Adrenal gland (tissue), 12 donors: ENCODE results near the gene CD53. TPM values are rescaled to one million over a fixed set of nuclear protein-coding genes. Genes with fewer than 3 reads are reported as not detected.

ENCODE experiments used
- DNase-seq, 7 donors: peaks; one replicate each; pipeline ENCODE4 v3.0.0-alpha.2; 2019 to 2020
- H3K27ac ChIP-seq, 5 donors: fragments of 200-600 bp; sonication (generic) in 4 of 5; 1 replicate in 3 of 5; 2 replicates in 2 of 5; pipeline versions ENCODE4 v1.5.1 to v1.8.0; 2016 to 2020; ENCODE audit warnings: mild to moderate bottlenecking in 1 of 5
- H3K27me3 ChIP-seq: fragments of 200-600 bp; 2 replicates; pipeline ENCODE4 v1.8.0; 2021
- H3K36me3 ChIP-seq, 2 donors: fragments of 200-600 bp; replicated peaks in 1 of 2; 1 replicate in 1 of 2; 2 replicates in 1 of 2; pipeline versions ENCODE4 v1.5.1 to v1.8.0; 2018 to 2022
- H3K4me1 ChIP-seq, 2 donors: fragments of 200-600 bp; replicated peaks in 1 of 2; 1 replicate in 1 of 2; 2 replicates in 1 of 2; pipeline versions ENCODE4 v1.5.1 to v1.8.0; 2018 to 2021
- H3K4me3 ChIP-seq, 4 donors: fragments of 200-600 bp; sonication (generic) in 3 of 4; one replicate each; pipeline ENCODE4 v1.5.1; 2016 to 2018
- H3K9me3 ChIP-seq, 3 donors: fragments of 200-600 bp; sonication (generic) in 1 of 3; replicated peaks in 1 of 3; 1 replicate in 2 of 3; 2 replicates in 1 of 3; pipeline versions ENCODE4 v1.5.1 to v1.8.0; 2016 to 2021
- POLR2A ChIP-seq, 2 donors: fragments of 450-650 bp; IDR thresholded peaks; one replicate each; pipeline ENCODE4 v1.6.1; 2017; ENCODE audit warnings: antibody characterized with exemption in 2 of 2, mild to moderate bottlenecking in 2 of 2, moderate library complexity in 1 of 2
- WGBS, 4 donors: extraction: QIAGEN DNeasy Blood & Tissue Kit in 2 of 4; methylation state at CpG; one replicate each; pipeline versions ENCODE4 v1.1.5 to v1.1.7; 2013 to 2017; 5-methylcytosine and 5-hydroxymethylcytosine counted together
- intact Hi-C, 2 donors: fragments of 100-400 bp; cut with DNase I; formaldehyde crosslinking; loops; one replicate each; pipeline versions ENCODE4 v1.14.1 to v1.15.0; 2022 to 2023
- polyA plus RNA-seq, 3 donors: library from polyadenylated mRNA; stranded (reverse); fragments of 200-250 nt in 2 of 3; fragments of 350-450 nt in 1 of 3; fragmentation: Illumina TruSeq in 1 of 3; extraction: RNeasy Lipid Tissue Mini Kit (QIAGEN cat#74804) in 1 of 3; gene quantifications; one replicate each; pipeline ENCODE4 v1.2.3, GENCODE V29; 2013 to 2014
- total RNA-seq, 9 donors: library from RNA; depleted of rRNA in 4 of 9; stranded (reverse); fragments of >200 nt in 4 of 9; fragments of 120-200 nt in 1 of 9; fragmentation: NEBNext Ultra II Directional in 1 of 9; extraction: Animal tissue kit (Norgen Biotek cat#: 25700) in 1 of 9; gene quantifications; one replicate each; pipeline versions ENCODE4 v1.1.0 to v1.2.4, GENCODE V29; 2013 to 2023
- TF ChIP-seq, protein P1 (sequence below), 6 experiments: fragments of 450-650 bp in 4 of 6; fragments of 200-600 bp in 2 of 6; sonication (generic) in 1 of 6; IDR thresholded peaks; 1 replicate in 5 of 6; 2 replicates in 1 of 6; pipeline versions ENCODE4 v1.5.1 to v1.8.0; 2016 to 2021; ENCODE audit warnings: antibody characterized with exemption in 6 of 6, mild to moderate bottlenecking in 2 of 6, moderate library complexity in 1 of 6
- donor health status: healthy with polysubstance abuse.
- donor health status: Bipolar disorder and iron deficiency.
- donor health status: DM: yes; HTN: yes; CAD: no.
- donor health status: DM: no; HTN: no; CAD: no.
- donor health status: DM: no; HTN: no; CAD: no.
- donor health status: DM: yes; HTN: yes; CAD: no.

CD53 gene
- total and polyA plus RNA-seq, 12 donors = 6.8 to 99.1 (median 37.9) TPM

DNA sequence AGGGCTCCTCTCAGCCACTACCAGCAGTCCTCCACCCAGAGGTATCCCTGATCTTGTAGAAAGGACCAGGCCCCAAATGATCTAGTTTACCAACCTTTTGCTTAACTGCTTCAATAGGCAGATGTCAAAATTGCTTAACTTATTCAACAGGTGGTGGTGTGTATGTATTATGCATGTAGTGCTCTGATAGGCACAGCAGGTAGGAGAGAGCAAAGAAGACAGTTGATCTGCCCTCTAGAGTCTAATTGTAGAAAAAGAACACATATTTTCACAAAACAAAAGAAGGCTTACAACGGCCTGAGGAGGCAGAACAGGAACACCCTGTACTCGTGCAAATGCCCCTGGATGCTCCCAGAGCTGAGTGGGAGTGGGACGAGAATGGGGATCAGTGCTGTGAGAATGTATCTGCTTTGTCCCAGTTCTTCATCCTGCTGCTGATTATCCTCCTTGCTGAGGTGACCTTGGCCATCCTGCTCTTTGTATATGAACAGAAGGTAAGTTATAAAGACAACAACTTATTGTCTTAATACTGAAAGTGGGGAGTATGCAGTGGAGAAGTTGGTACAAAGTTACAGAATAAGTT lies 21.1 kb downstream of the CD53 start:
- no peaks in the 10 kb centered on the region for H3K9me3 ChIP-seq
- TF ChIP-seq, protein P1, sequence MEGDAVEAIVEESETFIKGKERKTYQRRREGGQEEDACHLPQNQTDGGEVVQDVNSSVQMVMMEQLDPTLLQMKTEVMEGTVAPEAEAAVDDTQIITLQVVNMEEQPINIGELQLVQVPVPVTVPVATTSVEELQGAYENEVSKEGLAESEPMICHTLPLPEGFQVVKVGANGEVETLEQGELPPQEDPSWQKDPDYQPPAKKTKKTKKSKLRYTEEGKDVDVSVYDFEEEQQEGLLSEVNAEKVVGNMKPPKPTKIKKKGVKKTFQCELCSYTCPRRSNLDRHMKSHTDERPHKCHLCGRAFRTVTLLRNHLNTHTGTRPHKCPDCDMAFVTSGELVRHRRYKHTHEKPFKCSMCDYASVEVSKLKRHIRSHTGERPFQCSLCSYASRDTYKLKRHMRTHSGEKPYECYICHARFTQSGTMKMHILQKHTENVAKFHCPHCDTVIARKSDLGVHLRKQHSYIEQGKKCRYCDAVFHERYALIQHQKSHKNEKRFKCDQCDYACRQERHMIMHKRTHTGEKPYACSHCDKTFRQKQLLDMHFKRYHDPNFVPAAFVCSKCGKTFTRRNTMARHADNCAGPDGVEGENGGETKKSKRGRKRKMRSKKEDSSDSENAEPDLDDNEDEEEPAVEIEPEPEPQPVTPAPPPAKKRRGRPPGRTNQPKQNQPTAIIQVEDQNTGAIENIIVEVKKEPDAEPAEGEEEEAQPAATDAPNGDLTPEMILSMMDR (IDR thresholded peaks at IDR 0.05) = no peak
- no peak for TF ChIP-seq POLR2A (IDR thresholded peaks at IDR 0.05)
- no peaks in the 10 kb centered on the region for H3K27me3 ChIP-seq
- no peak overlapping the region for H3K27ac ChIP-seq
- 37 to 48% (median 42%) methylated on average over 3 of the region's 3 CpGs for WGBS, 4 donors
- intact Hi-C loops = no loop called here
- no peaks in the 10 kb centered on the region for H3K4me1 ChIP-seq
- no peak for DNase-seq
- H3K4me3 ChIP-seq = no peak overlapping the region
- no peaks in the 10 kb centered on the region for H3K36me3 ChIP-seq

GRCh38 chr1:110896090-110896489 lies 23.1 kb downstream of the CD53 start:
- TF ChIP-seq, protein P1 (IDR thresholded peaks at IDR 0.05) = no peak
- TF ChIP-seq POLR2A (IDR thresholded peaks at IDR 0.05) = no peak
- intact Hi-C loops = no loop called here
- no peaks in the 10 kb centered on the region for H3K27me3 ChIP-seq
- H3K27ac ChIP-seq = no peak overlapping the region
- DNase-seq = no peak
- H3K4me3 ChIP-seq = no peak overlapping the region
- H3K9me3 ChIP-seq = no peaks in the 10 kb centered on the region
- no peaks in the 10 kb centered on the region for H3K4me1 ChIP-seq
- H3K36me3 ChIP-seq = no peaks in the 10 kb centered on the region
- WGBS, 4 donors = 61 to 64% (median 61%) methylated on average over 2 of the region's 2 CpGs

- Histone ChIP-seq H3K36me3 (no peaks in the 10 kb centered on the region), H3K27me3 (no peaks in the 10 kb centered on the region), H3K27ac (no peak overlapping the region), H3K4me3 (no peak overlapping the region), H3K9me3 (no peaks in the 10 kb centered on the region), H3K4me1 (no peaks in the 10 kb centered on the region)
- TF ChIP-seq, protein P1 (IDR thresholded peaks at IDR 0.05) = no peak
- TF ChIP-seq POLR2A (IDR thresholded peaks at IDR 0.05) = no peak
- DNase-seq = no peak
- intact Hi-C loops = no loop called here
- 74 to 90% (median 81%) methylated on average over 2 of the region's 2 CpGs for WGBS, 4 donors
Observed at GRCh38 chr1:110897681-110898080, 24.7 kb downstream of the CD53 start.

GRCh38 chr1:110898734-110899457 lies 25.9 kb downstream of the CD53 start:
- intact Hi-C loops = no loop called here
- Histone ChIP-seq H3K27me3 (no peaks in the 10 kb centered on the region), H3K4me3 (no peak overlapping the region), H3K36me3 (no peaks in the 10 kb centered on the region), H3K9me3 (no peaks in the 10 kb centered on the region), H3K4me1 (no peaks in the 10 kb centered on the region), H3K27ac (no peak overlapping the region)
- DNase-seq = no peak
- TF ChIP-seq, protein P1 (IDR thresholded peaks at IDR 0.05) = no peak
- no peak for TF ChIP-seq POLR2A (IDR thresholded peaks at IDR 0.05)
- 43 to 69% (median 64%) methylated on average over 3 of the region's 3 CpGs for WGBS, 4 donors
